ENCODE results near the gene HINT2. TPM values are rescaled to one million over a fixed set of nuclear protein-coding genes. Genes with fewer than 3 reads are reported as not detected.

Gene HINT2
- total RNA-seq, 1 donor from 2014 or later: 32.0 TPM

GRCh38 chr9:35771943-35772342 lies 42.9 kb downstream of the HINT2 start:
- H3K27me3 Mint-ChIP-seq (ENCODE audit: low read depth): no peaks in the 10 kb centered on the region
- no peaks in the 10 kb centered on the region for H3K4me1 Mint-ChIP-seq (ENCODE audit: low read depth)
- TF ChIP-seq CTCF (IDR thresholded peaks at IDR 0.05): no peak
- H3K4me3 Mint-ChIP-seq (ENCODE audit: unreplicated experiment): no peak overlapping the region
- no peak overlapping the region for H3K27ac Mint-ChIP-seq (ENCODE audit: unreplicated experiment)
- DNase-seq (ENCODE audit: low spot score): no peak
- H3K9me3 Mint-ChIP-seq (ENCODE audit: low read depth): no peaks in the 10 kb centered on the region
- H3K36me3 Mint-ChIP-seq (ENCODE audit: low read depth): no peaks in the 10 kb centered on the region

- Mint-ChIP-seq H3K4me3 (ENCODE audit: unreplicated experiment) (no peak overlapping the region), H3K27me3 (ENCODE audit: low read depth) (no peaks in the 10 kb centered on the region), H3K4me1 (ENCODE audit: low read depth) (no peaks in the 10 kb centered on the region), H3K36me3 (ENCODE audit: low read depth) (no peaks in the 10 kb centered on the region), H3K9me3 (ENCODE audit: low read depth) (no peaks in the 10 kb centered on the region), H3K27ac (ENCODE audit: unreplicated experiment) (no peak overlapping the region)
- DNase-seq (ENCODE audit: low spot score): no peak
- TF ChIP-seq CTCF (IDR thresholded peaks at IDR 0.05): no peak
Observed at GRCh38 chr9:35771534-35771933, 43.3 kb downstream of the HINT2 start.

GRCh38 chr9:35771075-35771433 lies 43.8 kb downstream of the HINT2 start:
- Mint-ChIP-seq H3K36me3 (ENCODE audit: low read depth) (no peaks in the 10 kb centered on the region), H3K4me3 (ENCODE audit: unreplicated experiment) (no peak overlapping the region), H3K4me1 (ENCODE audit: low read depth) (no peaks in the 10 kb centered on the region), H3K27ac (ENCODE audit: unreplicated experiment) (no peak overlapping the region), H3K9me3 (ENCODE audit: low read depth) (no peaks in the 10 kb centered on the region), H3K27me3 (ENCODE audit: low read depth) (no peaks in the 10 kb centered on the region)
- DNase-seq (ENCODE audit: low spot score): no peak
- TF ChIP-seq CTCF (IDR thresholded peaks at IDR 0.05): no peak

- TF ChIP-seq CTCF (IDR thresholded peaks at IDR 0.05): no peak
- H3K4me1 Mint-ChIP-seq (ENCODE audit: low read depth): no peaks in the 10 kb centered on the region
- H3K9me3 Mint-ChIP-seq (ENCODE audit: low read depth): no peaks in the 10 kb centered on the region
- no peak for DNase-seq (ENCODE audit: low spot score)
- H3K4me3 Mint-ChIP-seq (ENCODE audit: unreplicated experiment): no peak overlapping the region
- H3K27me3 Mint-ChIP-seq (ENCODE audit: low read depth): no peaks in the 10 kb centered on the region
- H3K36me3 Mint-ChIP-seq (ENCODE audit: low read depth): no peaks in the 10 kb centered on the region
- no peak overlapping the region for H3K27ac Mint-ChIP-seq (ENCODE audit: unreplicated experiment)
Observed at GRCh38 chr9:35769763-35770162, 45.1 kb downstream of the HINT2 start.

GRCh38 chr9:35767458-35767857 lies 47.4 kb downstream of the HINT2 start:
- Mint-ChIP-seq H3K27ac (ENCODE audit: unreplicated experiment) (no peak overlapping the region), H3K36me3 (ENCODE audit: low read depth) (no peaks in the 10 kb centered on the region), H3K4me1 (ENCODE audit: low read depth) (no peaks in the 10 kb centered on the region), H3K9me3 (ENCODE audit: low read depth) (no peaks in the 10 kb centered on the region), H3K27me3 (ENCODE audit: low read depth) (no peaks in the 10 kb centered on the region), H3K4me3 (ENCODE audit: unreplicated experiment) (no peak overlapping the region)
- no peak for TF ChIP-seq CTCF (IDR thresholded peaks at IDR 0.05)
- DNase-seq (ENCODE audit: low spot score): no peak

Measured in chondrocyte (in vitro differentiated cells).